ENCODE data around the gene OXSM. TPM values are rescaled to one million over a fixed set of nuclear protein-coding genes. Genes with fewer than 3 reads are reported as not detected.

OXSM gene
- total RNA-seq, 1 donor from 2014 or later: 6.3 TPM

DNA sequence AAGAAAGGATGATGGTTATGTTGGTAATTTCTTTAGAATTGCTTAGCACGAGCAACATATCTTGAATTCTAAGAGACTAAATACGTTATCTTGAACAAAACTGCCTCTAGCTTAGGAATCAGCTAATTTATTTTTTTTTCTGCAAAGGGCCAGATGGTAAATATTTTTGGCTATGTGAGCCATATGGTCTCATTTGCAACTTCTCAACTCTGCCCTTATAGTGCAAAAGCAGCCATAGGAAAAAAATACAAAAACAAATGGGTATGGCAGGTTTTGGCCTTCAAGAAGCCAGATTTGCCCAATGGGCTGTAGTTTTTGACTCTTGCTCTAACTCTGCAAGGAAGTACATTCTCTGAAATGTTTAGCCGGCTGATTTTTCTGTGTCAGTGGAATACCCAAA lies 11.9 kb downstream of the OXSM start:
- H3K27ac ChIP-seq (ENCODE audit: low read depth, low read length): no peak overlapping the region
- no peaks in the 10 kb centered on the region for H3K4me1 ChIP-seq (ENCODE audit: control insufficient read depth in 3 of 3, insufficient read depth in 3 of 3, low read length in 3 of 3)
- H3K36me3 ChIP-seq (ENCODE audit: control insufficient read depth in 3 of 3, insufficient read depth in 3 of 3, low read length in 3 of 3): no peaks in the 10 kb centered on the region
- H3K4me3 ChIP-seq (ENCODE audit: low read length in 3 of 3): no peak overlapping the region
- H3K27me3 ChIP-seq (ENCODE audit: control insufficient read depth in 3 of 3, insufficient read depth in 3 of 3, low read length in 3 of 3): no peaks in the 10 kb centered on the region
- no peaks in the 10 kb centered on the region for H3K9me3 ChIP-seq (ENCODE audit: control insufficient read depth in 3 of 3, low read length in 3 of 3)
- no peak overlapping the region for H3K9ac ChIP-seq (ENCODE audit: low read depth in 1 of 3, low read length in 3 of 3)

GRCh38 chr3:25803833-25804232 lies 13.9 kb downstream of the OXSM start:
- Histone ChIP-seq H3K4me3 (ENCODE audit: low read length in 3 of 3) (no peak overlapping the region), H3K36me3 (ENCODE audit: control insufficient read depth in 3 of 3, insufficient read depth in 3 of 3, low read length in 3 of 3) (no peaks in the 10 kb centered on the region), H3K4me1 (ENCODE audit: control insufficient read depth in 3 of 3, insufficient read depth in 3 of 3, low read length in 3 of 3) (no peaks in the 10 kb centered on the region), H3K27ac (ENCODE audit: low read depth, low read length) (no peak overlapping the region), H3K9me3 (ENCODE audit: control insufficient read depth in 3 of 3, low read length in 3 of 3) (no peaks in the 10 kb centered on the region), H3K9ac (ENCODE audit: low read depth in 1 of 3, low read length in 3 of 3) (no peak overlapping the region), H3K27me3 (ENCODE audit: control insufficient read depth in 3 of 3, insufficient read depth in 3 of 3, low read length in 3 of 3) (no peaks in the 10 kb centered on the region)

GRCh38 chr3:25804676-25805075 lies 14.8 kb downstream of the OXSM start:
- Histone ChIP-seq H3K9me3 (ENCODE audit: control insufficient read depth in 3 of 3, low read length in 3 of 3) (no peaks in the 10 kb centered on the region), H3K4me1 (ENCODE audit: control insufficient read depth in 3 of 3, insufficient read depth in 3 of 3, low read length in 3 of 3) (no peaks in the 10 kb centered on the region), H3K27ac (ENCODE audit: low read depth, low read length) (no peak overlapping the region), H3K27me3 (ENCODE audit: control insufficient read depth in 3 of 3, insufficient read depth in 3 of 3, low read length in 3 of 3) (no peaks in the 10 kb centered on the region), H3K4me3 (ENCODE audit: low read length in 3 of 3) (no peak overlapping the region), H3K9ac (ENCODE audit: low read depth in 1 of 3, low read length in 3 of 3) (no peak overlapping the region), H3K36me3 (ENCODE audit: control insufficient read depth in 3 of 3, insufficient read depth in 3 of 3, low read length in 3 of 3) (no peaks in the 10 kb centered on the region)

DNA sequence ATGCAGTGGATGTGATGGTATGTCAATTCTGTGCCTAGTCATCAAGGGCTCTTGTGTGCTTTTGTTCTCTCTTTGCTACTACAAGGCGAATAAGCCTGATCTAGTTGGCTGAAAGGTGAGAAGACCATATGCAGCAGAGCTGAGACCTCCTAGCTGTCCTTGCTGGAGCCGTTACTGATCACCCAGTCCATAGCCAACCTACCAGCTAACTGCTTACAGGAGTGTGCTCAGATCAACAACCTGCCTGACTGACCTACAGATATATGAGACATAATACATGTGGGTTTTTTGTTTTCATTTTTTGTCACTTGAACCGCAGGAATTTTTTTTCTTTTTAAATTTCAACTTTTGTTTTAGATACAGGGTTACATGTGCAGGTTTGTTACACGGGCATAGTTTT lies 22.8 kb downstream of the OXSM start:
- Histone ChIP-seq H3K4me3 (ENCODE audit: low read length in 3 of 3) (no peak overlapping the region), H3K27me3 (ENCODE audit: control insufficient read depth in 3 of 3, insufficient read depth in 3 of 3, low read length in 3 of 3) (no peaks in the 10 kb centered on the region), H3K4me1 (ENCODE audit: control insufficient read depth in 3 of 3, insufficient read depth in 3 of 3, low read length in 3 of 3) (no peaks in the 10 kb centered on the region), H3K9me3 (ENCODE audit: control insufficient read depth in 3 of 3, low read length in 3 of 3) (no peaks in the 10 kb centered on the region), H3K9ac (ENCODE audit: low read depth in 1 of 3, low read length in 3 of 3) (no peak overlapping the region), H3K36me3 (ENCODE audit: control insufficient read depth in 3 of 3, insufficient read depth in 3 of 3, low read length in 3 of 3) (no peaks in the 10 kb centered on the region), H3K27ac (ENCODE audit: low read depth, low read length) (no peak overlapping the region)

DNA sequence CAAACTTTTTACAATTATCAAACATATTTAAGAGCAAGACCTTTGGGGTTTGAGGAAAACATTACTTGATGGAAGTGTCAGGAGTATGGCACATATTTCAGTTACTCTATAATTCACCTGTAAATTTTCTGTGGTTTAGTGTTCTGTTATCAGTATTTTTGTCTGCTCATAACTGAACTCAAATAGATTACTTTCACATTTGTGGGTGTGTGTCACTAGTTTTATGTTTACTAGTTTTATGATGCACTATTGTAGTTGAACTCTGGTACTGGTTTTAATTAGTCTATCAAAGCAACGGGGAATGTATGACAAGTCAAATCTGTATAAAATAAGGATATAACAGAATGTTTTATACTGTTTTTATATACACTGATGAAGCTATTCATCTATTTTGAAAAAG lies 27.2 kb downstream of the OXSM start:
- Histone ChIP-seq H3K4me1 (ENCODE audit: control insufficient read depth in 3 of 3, insufficient read depth in 3 of 3, low read length in 3 of 3) (no peaks in the 10 kb centered on the region), H3K4me3 (ENCODE audit: low read length in 3 of 3) (no peak overlapping the region), H3K36me3 (ENCODE audit: control insufficient read depth in 3 of 3, insufficient read depth in 3 of 3, low read length in 3 of 3) (no peaks in the 10 kb centered on the region), H3K27me3 (ENCODE audit: control insufficient read depth in 3 of 3, insufficient read depth in 3 of 3, low read length in 3 of 3) (no peaks in the 10 kb centered on the region), H3K9me3 (ENCODE audit: control insufficient read depth in 3 of 3, low read length in 3 of 3) (no peaks in the 10 kb centered on the region), H3K27ac (ENCODE audit: low read depth, low read length) (no peak overlapping the region), H3K9ac (ENCODE audit: low read depth in 1 of 3, low read length in 3 of 3) (no peak overlapping the region)

GRCh38 chr3:25817638-25818037 lies 27.7 kb downstream of the OXSM start:
- Histone ChIP-seq H3K9ac (ENCODE audit: low read depth in 1 of 3, low read length in 3 of 3) (no peak overlapping the region), H3K4me1 (ENCODE audit: control insufficient read depth in 3 of 3, insufficient read depth in 3 of 3, low read length in 3 of 3) (no peaks in the 10 kb centered on the region)

GRCh38 chr3:25818335-25818734 lies 28.4 kb downstream of the OXSM start:
- no peak overlapping the region for H3K4me3 ChIP-seq (ENCODE audit: low read length in 3 of 3)
- no peaks in the 10 kb centered on the region for H3K27me3 ChIP-seq (ENCODE audit: control insufficient read depth in 3 of 3, insufficient read depth in 3 of 3, low read length in 3 of 3)
- H3K9ac ChIP-seq (ENCODE audit: low read depth in 1 of 3, low read length in 3 of 3): no peak overlapping the region
- H3K27ac ChIP-seq (ENCODE audit: low read depth, low read length): no peak overlapping the region
- H3K4me1 ChIP-seq (ENCODE audit: control insufficient read depth in 3 of 3, insufficient read depth in 3 of 3, low read length in 3 of 3): no peaks in the 10 kb centered on the region
- H3K9me3 ChIP-seq (ENCODE audit: control insufficient read depth in 3 of 3, low read length in 3 of 3): no peaks in the 10 kb centered on the region
- H3K36me3 ChIP-seq (ENCODE audit: control insufficient read depth in 3 of 3, insufficient read depth in 3 of 3, low read length in 3 of 3): no peaks in the 10 kb centered on the region

More at GRCh38 chr3:25817638-25818037, 27.7 kb downstream of the OXSM start:
- H3K9me3 ChIP-seq (ENCODE audit: control insufficient read depth in 3 of 3, low read length in 3 of 3): no peaks in the 10 kb centered on the region
- H3K36me3 ChIP-seq (ENCODE audit: control insufficient read depth in 3 of 3, insufficient read depth in 3 of 3, low read length in 3 of 3): no peaks in the 10 kb centered on the region
- no peaks in the 10 kb centered on the region for H3K27me3 ChIP-seq (ENCODE audit: control insufficient read depth in 3 of 3, insufficient read depth in 3 of 3, low read length in 3 of 3)
- no peak overlapping the region for H3K27ac ChIP-seq (ENCODE audit: low read depth, low read length)
- H3K4me3 ChIP-seq (ENCODE audit: low read length in 3 of 3): no peak overlapping the region

DNA sequence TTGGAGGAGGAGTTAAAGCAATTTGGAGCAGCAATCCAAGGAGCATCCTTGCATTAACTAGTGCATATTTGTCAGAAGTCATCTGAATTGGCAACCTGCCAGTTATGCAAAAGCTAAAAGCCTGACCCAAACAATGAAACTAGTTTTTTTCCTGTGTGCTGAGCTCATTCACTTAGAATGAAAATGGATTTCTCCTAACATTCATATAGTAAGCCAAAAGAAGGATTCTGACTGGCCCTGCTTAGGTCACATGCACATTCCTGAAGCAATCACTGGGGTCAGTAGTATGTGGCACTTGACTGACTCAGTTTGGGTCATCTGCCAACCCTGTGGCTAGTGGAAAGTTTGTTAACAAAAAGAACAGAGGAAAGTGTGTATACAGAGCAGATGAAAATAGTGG lies 30.5 kb downstream of the OXSM start:
- Histone ChIP-seq H3K27me3 (ENCODE audit: control insufficient read depth in 3 of 3, insufficient read depth in 3 of 3, low read length in 3 of 3) (no peaks in the 10 kb centered on the region), H3K4me3 (ENCODE audit: low read length in 3 of 3) (no peak overlapping the region), H3K27ac (ENCODE audit: low read depth, low read length) (no peak overlapping the region), H3K4me1 (ENCODE audit: control insufficient read depth in 3 of 3, insufficient read depth in 3 of 3, low read length in 3 of 3) (no peaks in the 10 kb centered on the region), H3K36me3 (ENCODE audit: control insufficient read depth in 3 of 3, insufficient read depth in 3 of 3, low read length in 3 of 3) (no peaks in the 10 kb centered on the region), H3K9me3 (ENCODE audit: control insufficient read depth in 3 of 3, low read length in 3 of 3) (no peaks in the 10 kb centered on the region), H3K9ac (ENCODE audit: low read depth in 1 of 3, low read length in 3 of 3) (no peak overlapping the region)

DNA sequence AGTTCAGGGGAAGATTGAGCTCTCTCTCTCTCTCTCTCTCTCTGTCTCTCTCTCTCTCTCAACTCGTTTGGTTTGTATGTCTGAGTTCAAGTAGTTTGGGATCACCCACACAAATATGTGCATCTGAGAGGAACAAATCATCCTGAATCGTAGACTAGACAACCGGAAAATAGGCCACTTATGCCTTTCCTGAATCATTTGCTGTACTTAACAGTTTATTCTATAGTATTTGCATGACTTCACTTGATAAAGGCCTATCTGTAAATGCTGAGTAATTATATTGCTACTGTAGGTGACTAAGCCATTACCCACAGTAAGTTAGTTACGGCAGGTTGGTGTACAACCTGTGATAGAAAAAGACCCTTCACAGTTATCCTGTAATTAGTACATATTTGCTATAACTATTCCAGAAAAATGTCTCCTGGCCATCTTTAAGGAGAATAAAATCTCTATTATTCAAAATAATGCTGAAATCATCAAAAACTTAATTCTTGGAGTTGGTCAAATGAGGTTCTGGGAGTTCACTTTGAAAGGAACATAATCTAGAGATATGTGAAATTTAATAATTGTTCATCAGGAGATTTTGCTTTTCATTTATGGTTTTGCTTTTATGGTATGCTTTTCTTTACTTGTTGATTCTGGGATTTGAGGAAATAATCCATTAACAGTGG lies 31.1 kb downstream of the OXSM start:
- Histone ChIP-seq H3K36me3 (ENCODE audit: control insufficient read depth in 3 of 3, insufficient read depth in 3 of 3, low read length in 3 of 3) (no peaks in the 10 kb centered on the region), H3K4me1 (ENCODE audit: control insufficient read depth in 3 of 3, insufficient read depth in 3 of 3, low read length in 3 of 3) (no peaks in the 10 kb centered on the region), H3K9me3 (ENCODE audit: control insufficient read depth in 3 of 3, low read length in 3 of 3) (no peaks in the 10 kb centered on the region), H3K9ac (ENCODE audit: low read depth in 1 of 3, low read length in 3 of 3) (no peak overlapping the region), H3K27ac (ENCODE audit: low read depth, low read length) (no peak overlapping the region), H3K4me3 (ENCODE audit: low read length in 3 of 3) (no peak overlapping the region), H3K27me3 (ENCODE audit: control insufficient read depth in 3 of 3, insufficient read depth in 3 of 3, low read length in 3 of 3) (no peaks in the 10 kb centered on the region)

- no peaks in the 10 kb centered on the region for H3K27me3 ChIP-seq (ENCODE audit: control insufficient read depth in 3 of 3, insufficient read depth in 3 of 3, low read length in 3 of 3)
- no peaks in the 10 kb centered on the region for H3K4me1 ChIP-seq (ENCODE audit: control insufficient read depth in 3 of 3, insufficient read depth in 3 of 3, low read length in 3 of 3)
- H3K4me3 ChIP-seq (ENCODE audit: low read length in 3 of 3): no peak overlapping the region
- H3K9me3 ChIP-seq (ENCODE audit: control insufficient read depth in 3 of 3, low read length in 3 of 3): no peaks in the 10 kb centered on the region
- no peak overlapping the region for H3K9ac ChIP-seq (ENCODE audit: low read depth in 1 of 3, low read length in 3 of 3)
- no peaks in the 10 kb centered on the region for H3K36me3 ChIP-seq (ENCODE audit: control insufficient read depth in 3 of 3, insufficient read depth in 3 of 3, low read length in 3 of 3)
- no peak overlapping the region for H3K27ac ChIP-seq (ENCODE audit: low read depth, low read length)
Measured at GRCh38 chr3:25821746-25822573, 32.1 kb downstream of the OXSM start.
